CD4-positive, alpha-beta T cell treated with Interleukin-6 at 100 ng/mL for 8 hours (primary cell): ENCODE data around the gene DCDC2.
A peak's percentile ranks its signal among the peaks of the same experiment; 100 is the strongest.
"Not testable (repeated sequence)": the region's sequence is repeated elsewhere in the genome, so short reads cannot be mapped to it uniquely, and the experiment has no call there.

ENCODE experiments used
- DNase-seq: peaks from one replicate; pipeline ENCODE4 v3.0.0-alpha.2; 2020; ENCODE audit warnings: mixed read lengths, low spot score

Gene DCDC2

GRCh38 chr6:24223115-24223919 is 134.5 kb downstream of the DCDC2 start:
- no peak for DNase-seq

GRCh38 chr6:24219670-24220069 is 138.2 kb downstream of the DCDC2 start:
- no peak for DNase-seq

- no peak for DNase-seq
These were observed 142.9 kb downstream of the DCDC2 start for GRCh38 chr6:24214984-24215383.

GRCh38 chr6:24207413-24207812 is 150.4 kb downstream of the DCDC2 start:
- no peak for DNase-seq

GRCh38 chr6:24205020-24205492 is 152.8 kb downstream of the DCDC2 start:
- peak; percentile 3 for DNase-seq

- not testable (repeated sequence) for DNase-seq
These were observed 153.7 kb downstream of the DCDC2 start for GRCh38 chr6:24204113-24204512.

GRCh38 chr6:24197892-24198291 is 160.0 kb downstream of the DCDC2 start:
- DNase-seq: no peak

GRCh38 chr6:24195836-24196597 is 161.8 kb downstream of the DCDC2 start:
- DNase-seq: no peak

GRCh38 chr6:24194978-24195700 is 162.7 kb downstream of the DCDC2 start:
- no peak for DNase-seq

- no peak for DNase-seq
These were observed 164.5 kb downstream of the DCDC2 start for GRCh38 chr6:24193364-24193763.

- no peak for DNase-seq
These were observed 166.5 kb downstream of the DCDC2 start for GRCh38 chr6:24191346-24191745.

GRCh38 chr6:24188578-24189080 is 169.2 kb downstream of the DCDC2 start:
- DNase-seq: no peak

- no peak for DNase-seq
These were observed 169.8 kb downstream of the DCDC2 start for GRCh38 chr6:24187965-24188577.

- DNase-seq: no peak
These were observed 171.5 kb downstream of the DCDC2 start for GRCh38 chr6:24186349-24186748.

GRCh38 chr6:24183584-24183983 is 174.3 kb downstream of the DCDC2 start:
- DNase-seq: no peak

GRCh38 chr6:24157886-24158285 is 200.0 kb downstream of the DCDC2 start:
- DNase-seq: no peak

GRCh38 chr6:24154121-24154520 is 203.7 kb downstream of the DCDC2 start:
- DNase-seq: no peak

- DNase-seq: no peak
These were observed 205.8 kb downstream of the DCDC2 start for GRCh38 chr6:24152014-24152413.

- no peak for DNase-seq
These were observed 208.0 kb downstream of the DCDC2 start for GRCh38 chr6:24149836-24150235.

GRCh38 chr6:24149296-24149695 is 208.6 kb downstream of the DCDC2 start:
- no peak for DNase-seq

- DNase-seq: no peak
These were observed 209.2 kb downstream of the DCDC2 start for GRCh38 chr6:24148684-24149083.

GRCh38 chr6:24148154-24148570 is 209.7 kb downstream of the DCDC2 start:
- no peak for DNase-seq
